ENCODE measurements around the gene COL20A1.

The COL20A1 gene

GRCh38 chr20:63363981-63364561, 71.1 kb downstream of the COL20A1 start:
- DNase-seq (ENCODE audit: low read depth) = no peak

DNA sequence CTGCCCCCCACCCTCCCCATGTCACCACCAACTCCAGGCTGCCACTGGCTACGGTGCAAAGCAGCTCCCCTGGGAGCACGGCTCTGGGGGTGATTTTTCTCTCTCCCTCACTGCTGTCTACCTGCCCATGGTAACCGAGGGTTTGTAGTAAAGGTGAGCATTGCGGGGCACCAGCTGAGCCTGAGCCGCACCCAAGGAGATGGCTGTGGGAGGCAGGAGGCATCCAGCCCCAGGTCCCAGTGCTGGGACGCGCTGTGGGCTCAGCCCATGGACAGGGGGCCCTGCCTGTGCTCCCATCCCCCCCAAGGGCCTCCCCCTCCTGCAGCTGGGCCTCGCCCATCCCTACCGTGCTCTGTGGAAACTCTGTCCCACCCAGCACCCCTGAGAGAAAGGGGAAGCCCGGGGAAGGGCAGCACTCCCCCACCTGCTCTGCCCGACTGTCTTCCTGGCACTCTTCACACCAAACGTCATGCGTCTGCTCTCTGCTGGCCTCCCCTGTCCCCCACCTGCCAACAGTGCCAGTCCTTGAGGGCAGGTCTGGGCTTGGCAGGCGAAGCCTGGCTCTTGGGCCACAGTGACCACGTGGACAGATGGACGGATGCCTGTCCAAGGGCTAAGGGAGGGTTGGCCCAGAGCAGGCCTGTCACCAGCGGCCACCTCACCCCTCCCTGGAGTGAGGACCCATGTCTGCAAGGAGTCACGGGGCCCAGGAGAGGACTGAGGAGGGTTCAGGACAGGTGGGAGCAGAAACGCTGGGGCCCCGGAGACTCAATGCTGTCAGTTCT, 72.0 kb downstream of the COL20A1 start:
- no peak for DNase-seq (ENCODE audit: low read depth)

DNA sequence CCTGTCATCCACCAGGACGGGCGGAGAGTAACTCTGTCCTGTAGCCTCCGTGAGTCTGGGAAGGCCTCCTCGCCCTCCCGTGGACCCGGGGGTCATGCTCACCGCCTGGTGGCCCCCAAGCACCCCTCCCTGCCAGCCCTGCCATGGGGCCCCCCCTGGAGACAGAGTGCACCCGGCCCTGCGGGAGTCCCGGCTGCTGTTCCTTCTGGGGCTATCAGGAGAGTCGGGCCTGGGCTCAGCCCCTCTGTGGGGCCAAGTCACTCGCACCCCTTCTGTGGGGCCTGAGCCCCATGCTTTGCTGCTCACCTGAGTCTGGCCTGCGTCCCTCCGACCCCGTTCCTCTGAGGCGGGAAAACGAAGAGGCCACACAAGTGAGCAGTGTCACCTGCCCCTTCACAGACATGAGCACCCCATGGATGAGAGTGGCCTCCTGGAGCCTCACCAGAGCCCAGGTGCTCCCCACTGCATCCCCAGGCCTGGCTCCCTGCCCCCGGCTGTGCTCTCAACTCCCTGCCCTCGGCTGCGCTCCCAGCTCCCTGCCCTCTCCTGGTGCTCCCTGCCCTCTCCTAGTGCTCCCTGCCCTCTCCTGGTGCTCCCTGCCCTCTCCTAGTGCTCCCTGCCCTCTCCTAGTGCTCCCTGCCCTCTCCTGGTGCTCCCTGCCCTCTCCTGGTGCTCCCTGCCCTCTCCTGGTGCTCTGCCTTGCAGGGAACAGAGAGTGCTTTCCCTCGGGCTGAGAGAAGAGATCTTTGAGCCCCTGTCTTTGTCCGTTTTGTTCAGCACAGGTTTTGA, 72.8 kb downstream of the COL20A1 start:
- no peak for DNase-seq (ENCODE audit: low read depth)

- DNase-seq (ENCODE audit: low read depth) = no peak
These were observed 73.7 kb downstream of the COL20A1 start for GRCh38 chr20:63366390-63367365.

DNA sequence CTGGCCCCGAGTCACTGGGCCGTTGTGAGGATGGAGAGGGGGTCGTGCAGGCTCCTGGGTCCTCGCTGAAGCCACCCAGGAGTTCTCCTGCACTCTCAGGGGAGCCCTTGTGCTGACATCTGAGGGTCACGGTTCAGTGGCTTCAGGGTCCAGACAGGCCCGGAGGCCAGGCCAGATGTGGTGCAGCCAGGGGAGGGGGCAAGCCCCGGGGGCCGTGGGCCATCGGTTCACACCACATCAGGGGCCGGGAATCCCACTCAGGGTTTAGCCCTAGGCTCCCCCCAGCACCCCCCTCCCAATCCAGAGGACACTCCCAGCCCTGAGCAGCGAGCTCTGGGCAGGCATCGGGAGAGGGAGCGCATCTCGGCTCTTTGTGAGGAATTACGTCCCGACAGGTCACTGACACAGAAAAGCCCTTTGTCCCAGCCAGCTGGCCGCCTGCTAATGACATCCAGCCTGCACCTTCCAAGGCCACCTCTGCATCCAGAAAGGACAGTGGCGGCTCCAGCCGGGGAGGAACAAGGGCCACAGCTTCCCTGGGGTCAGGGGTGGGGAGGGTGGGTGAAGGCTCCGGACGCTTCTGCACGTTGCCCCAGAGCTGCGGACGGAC, 74.6 kb downstream of the COL20A1 start:
- DNase-seq (ENCODE audit: low read depth) = no peak

DNA sequence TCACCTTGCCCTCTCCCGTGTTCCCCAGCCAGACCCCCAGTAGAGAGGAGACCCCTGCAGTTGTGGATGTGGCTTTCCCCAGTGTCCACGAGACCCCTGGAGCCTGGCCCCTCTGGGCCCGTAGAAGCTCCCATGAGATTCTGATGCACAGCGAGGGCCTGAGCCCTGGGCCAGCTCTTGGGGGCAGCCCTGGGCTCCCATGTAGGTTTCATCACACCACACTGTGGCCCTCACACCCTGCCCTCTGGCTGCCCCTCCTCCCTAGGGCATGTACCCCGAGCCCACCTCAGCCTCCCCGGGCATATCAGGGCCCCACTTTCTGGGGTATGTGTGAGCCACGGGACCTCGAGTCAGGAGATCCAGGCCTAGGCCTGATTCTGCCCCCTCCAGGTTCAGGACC, 75.2 kb downstream of the COL20A1 start:
- no peak for DNase-seq (ENCODE audit: low read depth)

DNA sequence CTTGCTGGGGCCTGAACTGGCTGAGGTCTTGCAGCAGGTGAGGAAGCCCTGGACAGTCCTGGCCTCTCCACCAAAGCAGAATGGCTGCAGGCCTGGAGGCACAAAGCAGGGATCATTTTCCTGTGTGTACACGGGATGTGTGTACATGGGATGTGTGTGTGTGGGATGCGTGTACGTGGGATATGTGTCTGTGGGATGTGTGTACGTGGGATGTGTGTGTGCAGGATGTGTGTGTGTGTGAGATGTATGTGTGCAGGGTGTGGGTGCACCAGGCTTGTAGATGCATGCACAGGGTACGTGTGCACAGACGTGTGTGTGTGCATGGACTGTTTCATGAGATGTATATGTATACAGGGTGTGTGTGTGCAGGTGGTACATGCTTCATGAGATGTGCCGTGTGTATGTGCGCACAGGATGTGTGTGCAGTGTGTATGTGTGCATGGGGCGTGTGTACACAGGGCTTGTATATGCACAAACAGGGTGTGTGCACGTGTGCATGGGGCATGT, 76.1 kb downstream of the COL20A1 start:
- no peak for DNase-seq (ENCODE audit: low read depth)

GRCh38 chr20:63369724-63370617, 77.0 kb downstream of the COL20A1 start:
- DNase-seq (ENCODE audit: low read depth) = no peak

DNA sequence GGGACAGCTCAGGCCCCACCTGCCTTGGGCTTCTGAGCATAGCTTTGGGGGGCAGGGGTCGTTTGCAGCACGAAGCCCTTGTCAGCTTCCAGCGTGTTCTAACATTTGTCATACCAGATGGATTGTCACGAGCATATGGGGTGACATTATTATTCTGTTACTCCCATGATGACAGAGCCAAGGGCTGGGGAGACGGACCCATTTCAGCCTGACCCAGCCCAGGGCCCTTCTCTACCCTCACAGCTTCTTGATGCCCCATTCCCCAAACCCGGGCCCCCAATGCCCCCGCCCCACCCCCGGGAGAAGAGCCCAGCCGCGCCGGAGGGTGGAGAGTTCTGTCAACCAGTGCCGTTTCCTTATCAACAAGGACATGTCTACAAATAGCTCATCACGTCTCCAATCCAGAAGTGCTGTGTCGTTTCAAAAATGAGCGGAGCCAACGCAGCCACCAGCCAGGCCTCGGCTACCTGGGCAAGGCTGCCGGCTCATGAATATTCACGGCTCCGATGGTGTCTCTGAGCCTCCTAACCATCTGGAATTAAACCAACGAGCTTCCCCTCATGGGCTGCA, 77.7 kb downstream of the COL20A1 start:
- DNase-seq (ENCODE audit: low read depth) = no peak

GRCh38 chr20:63371291-63371865, 78.4 kb downstream of the COL20A1 start:
- DNase-seq (ENCODE audit: low read depth) = no peak

GRCh38 chr20:63372971-63373885, 80.2 kb downstream of the COL20A1 start:
- DNase-seq (ENCODE audit: low read depth) = no peak

DNA sequence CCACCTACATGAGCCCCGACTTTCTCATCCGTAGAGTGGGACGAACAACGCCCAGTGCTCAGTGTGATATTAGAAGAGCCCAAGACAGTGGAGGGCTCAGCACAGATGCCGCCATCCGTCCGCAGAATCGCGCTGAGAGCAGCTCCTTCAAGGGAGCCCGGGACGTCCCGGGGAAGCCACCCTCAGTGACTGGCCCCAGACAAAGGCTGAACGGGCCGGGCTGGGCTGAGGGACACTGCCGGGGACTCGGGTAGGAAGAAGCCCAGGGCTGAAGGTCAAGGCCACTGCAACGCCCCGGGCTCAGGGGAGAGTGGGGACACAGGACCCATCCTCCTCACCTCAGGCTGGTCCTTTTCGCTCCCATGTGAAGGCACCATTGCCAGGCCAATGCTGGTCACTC, 81.0 kb downstream of the COL20A1 start:
- DNase-seq (ENCODE audit: low read depth) = no peak

DNA sequence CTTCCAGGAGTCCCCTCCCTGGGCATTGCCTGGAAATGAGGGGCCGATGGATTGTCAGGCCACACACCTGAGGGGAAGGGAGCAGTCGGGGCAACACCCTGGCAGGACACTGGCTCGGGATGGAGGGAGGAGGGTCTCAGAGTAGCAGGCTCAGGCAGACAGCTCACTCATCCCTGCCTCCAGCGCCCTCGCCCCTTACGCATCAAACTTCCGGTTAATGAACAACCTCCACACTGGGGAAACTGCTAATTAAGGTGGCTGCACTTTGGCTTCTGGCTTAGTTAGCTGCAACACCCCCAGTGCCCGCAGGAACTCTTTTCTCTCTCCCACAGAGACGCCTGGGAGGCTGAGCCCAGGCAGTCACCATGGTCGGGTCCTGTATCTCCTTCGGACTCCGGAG, 81.5 kb downstream of the COL20A1 start:
- no peak for DNase-seq (ENCODE audit: low read depth)

- DNase-seq (ENCODE audit: low read depth) = no peak
These were observed 82.5 kb downstream of the COL20A1 start for GRCh38 chr20:63375438-63375837.

DNA sequence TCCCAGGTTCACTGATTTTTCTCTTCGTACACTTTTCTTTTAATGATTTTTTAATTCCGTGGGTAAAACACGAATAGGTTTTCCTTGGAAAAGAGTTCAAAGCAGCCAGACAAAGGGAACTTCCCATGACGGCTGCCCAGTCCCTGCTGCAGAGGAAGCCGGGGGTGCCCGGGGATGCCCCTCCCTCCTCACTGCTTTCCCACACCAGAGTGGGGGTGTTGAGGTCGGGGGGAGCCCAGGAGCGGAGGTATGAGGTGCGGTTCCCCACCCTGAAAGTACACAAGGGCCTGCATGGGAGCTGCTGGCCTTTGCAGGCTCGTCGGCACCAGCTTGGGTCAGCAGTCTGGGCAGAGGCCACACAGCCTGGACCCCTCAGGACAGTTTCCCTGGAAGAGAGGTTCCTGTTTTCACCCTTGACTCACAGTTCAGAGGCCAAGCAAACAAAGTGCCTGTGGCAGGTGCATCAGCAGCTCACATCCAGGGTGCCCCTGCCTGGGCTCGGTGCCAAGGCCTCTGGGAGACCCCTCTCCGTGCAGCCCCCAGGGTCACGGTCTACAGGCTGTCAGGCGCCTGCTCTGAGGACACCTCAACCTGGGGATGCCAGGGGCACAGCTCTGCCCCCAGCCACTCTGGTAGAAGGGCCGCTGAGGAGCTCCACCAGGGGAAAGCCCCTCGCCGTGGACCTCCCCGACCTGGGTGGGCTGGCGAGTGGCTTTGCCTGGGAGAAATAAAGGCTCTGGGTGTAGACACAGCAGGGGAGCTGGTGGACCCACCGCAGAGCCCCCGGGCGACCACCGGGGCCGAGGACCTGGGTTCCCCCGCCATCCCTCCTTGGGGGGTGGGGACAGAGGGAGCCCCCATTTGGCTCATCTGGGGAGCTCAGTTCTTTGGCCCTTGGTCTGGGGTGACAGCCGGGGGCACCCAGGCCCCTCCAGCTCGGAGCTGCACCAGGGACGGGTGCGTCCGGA, 83.6 kb downstream of the COL20A1 start:
- DNase-seq (ENCODE audit: low read depth) = no peak

DNA sequence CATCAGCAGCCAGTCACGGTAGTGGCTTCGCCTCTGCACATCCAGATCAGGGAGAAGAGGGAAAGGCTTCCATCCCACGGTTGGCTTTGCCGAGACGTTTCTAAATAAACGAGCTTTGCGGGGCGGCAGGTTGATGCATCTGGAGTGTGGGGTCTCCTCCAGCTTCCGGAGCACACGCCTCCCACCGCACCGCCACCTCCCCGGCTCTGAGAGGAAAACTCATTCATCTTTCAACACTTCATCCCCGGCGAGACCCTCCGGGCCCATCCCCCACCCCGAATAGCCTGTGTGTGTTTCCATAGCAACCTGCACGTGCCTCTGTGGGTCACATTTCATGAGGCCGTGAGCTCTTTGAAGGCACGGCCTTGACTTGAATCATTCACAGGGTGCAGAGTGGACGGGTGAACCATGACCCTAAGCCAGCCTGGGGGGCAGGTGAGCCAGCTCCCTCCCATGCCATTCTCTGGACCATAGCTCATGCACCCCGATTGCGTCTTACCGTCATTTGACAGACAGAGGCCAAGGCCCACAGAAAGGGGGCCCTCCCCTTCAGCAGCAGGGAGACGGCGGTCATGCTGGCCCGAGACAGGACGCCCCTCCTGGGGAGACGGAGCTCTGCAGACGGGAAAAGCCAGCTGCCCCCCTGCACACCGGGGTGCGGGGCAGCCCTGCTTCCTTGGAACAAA, 84.4 kb downstream of the COL20A1 start:
- no peak for DNase-seq (ENCODE audit: low read depth)

- no peak for DNase-seq (ENCODE audit: low read depth)
These were observed 85.0 kb downstream of the COL20A1 start for GRCh38 chr20:63377951-63378381.
